Testis (tissue), 3 donors: ENCODE measurements around the gene ADAMTS14. TPM values are rescaled to one million over a fixed set of nuclear protein-coding genes. Genes with fewer than 3 reads are reported as not detected.

Source experiments
- DNase-seq: peaks from one replicate; pipeline ENCODE4 v3.0.0-alpha.2; 2019
- H3K27ac ChIP-seq, 2 donors: fragments of 200-600 bp; sonication (generic); one replicate each; pipeline ENCODE4 v1.5.1; 2019
- H3K27me3 ChIP-seq: fragments of 200-600 bp; sonication (generic); one replicate; pipeline ENCODE4 v1.5.1; 2019
- H3K36me3 ChIP-seq: fragments of 200-600 bp; sonication (generic); one replicate; pipeline ENCODE4 v1.5.1; 2017; ENCODE audit warnings: low read depth; ENCODE audit errors: missing control alignments
- H3K4me1 ChIP-seq: fragments of 200-600 bp; sonication (generic); one replicate; pipeline ENCODE4 v1.5.1; 2019
- H3K4me3 ChIP-seq, 2 donors: fragments of 200-600 bp; sonication (generic); one replicate each; pipeline ENCODE4 v1.5.1; 2017 to 2019
- H3K9me3 ChIP-seq: fragments of 200-600 bp; sonication (generic); one replicate; pipeline ENCODE4 v1.5.1; 2017
- CTCF ChIP-seq, 3 experiments: fragments of 450-650 bp in 2 of 3; fragments of 200-600 bp in 1 of 3; sonication (generic) in 1 of 3; IDR thresholded peaks; one replicate each; pipeline ENCODE4 v1.5.1; 2016 to 2019; ENCODE audit warnings: antibody characterized with exemption in 3 of 3, mild to moderate bottlenecking in 2 of 3, moderate library complexity in 1 of 3
- POLR2A ChIP-seq: fragments of 450-650 bp; IDR thresholded peaks from one replicate; pipeline ENCODE4 v1.6.1; 2017; ENCODE audit warnings: antibody characterized with exemption, mild to moderate bottlenecking, moderate library complexity
- WGBS, 2 donors: methylation state at CpG; one replicate each; pipeline ENCODE4 v1.1.5; 2018; 5-methylcytosine and 5-hydroxymethylcytosine counted together
- intact Hi-C: fragments of 100-400 bp; cut with DNase I; formaldehyde crosslinking; loops from one replicate; pipeline ENCODE4 v1.15.1; 2023; ENCODE audit warnings: low total_unique reads
- polyA plus RNA-seq: library from polyadenylated mRNA; stranded (reverse); fragments of 350-450 nt; fragmentation: Illumina TruSeq; extraction: RNeasy Lipid Tissue Mini Kit (QIAGEN cat#74804); gene quantifications from one replicate; pipeline ENCODE4 v1.2.3, GENCODE V29; 2014; ENCODE audit warnings: low read depth, low replicate concordance; ENCODE audit not compliant: insufficient read depth
- total RNA-seq, 2 donors: library from RNA; depleted of rRNA; stranded (reverse); fragments of >200 nt; gene quantifications; one replicate each; pipeline ENCODE4 v1.2.3, GENCODE V29; 2016

Gene ADAMTS14
- total and polyA plus RNA-seq, 3 donors from 2014 or later, result 0.63 to 0.93 (median 0.90) TPM

- no peak for TF ChIP-seq POLR2A
- TF ChIP-seq CTCF (IDR thresholded peaks at IDR 0.05), result no peak
- Histone ChIP-seq H3K27me3 (no peaks in the 10 kb centered on the region), H3K27ac (no peak overlapping the region), H3K4me3 (no peak overlapping the region), H3K9me3 (no peaks in the 10 kb centered on the region), H3K4me1 (no peaks in the 10 kb centered on the region), H3K36me3 (no peaks in the 10 kb centered on the region)
- DNase-seq, result no peak
- intact Hi-C loops, result loop anchor here (10.0 kb wide), 1 partner anchor 306 kb away; no protein-coding TSS in a partner anchor
- WGBS, 2 donors, result 69 to 84% methylated on average over 4 to 12 of the region's 12 CpGs
These were observed 88.0 kb downstream of the ADAMTS14 start for GRCh38 chr10:70760271-70760787.

- TF ChIP-seq POLR2A, result no peak
- TF ChIP-seq CTCF (IDR thresholded peaks at IDR 0.05), result peak in 2 of 3 experiments; percentile 40 to 46
- 78 to 87% methylated on average over 3 to 7 of the region's 7 CpGs for WGBS, 2 donors
- Histone ChIP-seq H3K27ac (no peak overlapping the region), H3K36me3 (no peaks in the 10 kb centered on the region), H3K9me3 (no peaks in the 10 kb centered on the region), H3K4me1 (no peaks in the 10 kb centered on the region), H3K27me3 (no peaks in the 10 kb centered on the region), H3K4me3 (no peak overlapping the region)
- intact Hi-C loops, result loop anchor here (10.0 kb wide), 1 partner anchor 306 kb away; no protein-coding TSS in a partner anchor
- peak; percentile 76 for DNase-seq
These were observed 88.8 kb downstream of the ADAMTS14 start for GRCh38 chr10:70761031-70761601.

- TF ChIP-seq CTCF (IDR thresholded peaks at IDR 0.05) (no peak), POLR2A (no peak)
- H3K9me3 ChIP-seq, result no peaks in the 10 kb centered on the region
- no peaks in the 10 kb centered on the region for H3K4me1 ChIP-seq
- WGBS, 2 donors, result 84 to 97% methylated on average over 7 to 10 of the region's 10 CpGs
- H3K27ac ChIP-seq, result no peak overlapping the region
- DNase-seq, result no peak
- no peak overlapping the region for H3K4me3 ChIP-seq
- H3K27me3 ChIP-seq, result no peaks in the 10 kb centered on the region
- H3K36me3 ChIP-seq, result no peaks in the 10 kb centered on the region
- intact Hi-C loops, result loop anchor here (10.0 kb wide), 1 partner anchor 307 kb away; no protein-coding TSS in a partner anchor
These were observed 89.5 kb downstream of the ADAMTS14 start for GRCh38 chr10:70761727-70762350.

- no peak overlapping the region for H3K27ac ChIP-seq
- H3K36me3 ChIP-seq, result no peaks in the 10 kb centered on the region
- H3K27me3 ChIP-seq, result no peaks in the 10 kb centered on the region
- no peak for DNase-seq
- H3K9me3 ChIP-seq, result no peaks in the 10 kb centered on the region
- no peaks in the 10 kb centered on the region for H3K4me1 ChIP-seq
- WGBS, 2 donors, result 86 to 90% methylated on average over 7 of the region's 7 CpGs
- TF ChIP-seq POLR2A (no peak), CTCF (IDR thresholded peaks at IDR 0.05) (no peak)
- no peak overlapping the region for H3K4me3 ChIP-seq
- intact Hi-C loops, result loop anchor here (10.0 kb wide), 1 partner anchor 308 kb away; no protein-coding TSS in a partner anchor
These were observed 90.3 kb downstream of the ADAMTS14 start for GRCh38 chr10:70762441-70763175.
